HG02588 (cell line): Measurements from ENCODE around the gene IGF2BP2.
"Not testable (repeated sequence)": the region's sequence is repeated elsewhere in the genome, so short reads cannot be mapped to it uniquely, and the experiment has no call there.

Source experiments
- ATAC-seq: cut with Tn5 transposase; IDR thresholded peaks from one replicate; pipeline ENCODE4 v1.9.1; 2021; ENCODE audit warnings: mild to moderate bottlenecking, moderate library complexity; ENCODE audit not compliant: unreplicated experiment

Gene IGF2BP2

DNA sequence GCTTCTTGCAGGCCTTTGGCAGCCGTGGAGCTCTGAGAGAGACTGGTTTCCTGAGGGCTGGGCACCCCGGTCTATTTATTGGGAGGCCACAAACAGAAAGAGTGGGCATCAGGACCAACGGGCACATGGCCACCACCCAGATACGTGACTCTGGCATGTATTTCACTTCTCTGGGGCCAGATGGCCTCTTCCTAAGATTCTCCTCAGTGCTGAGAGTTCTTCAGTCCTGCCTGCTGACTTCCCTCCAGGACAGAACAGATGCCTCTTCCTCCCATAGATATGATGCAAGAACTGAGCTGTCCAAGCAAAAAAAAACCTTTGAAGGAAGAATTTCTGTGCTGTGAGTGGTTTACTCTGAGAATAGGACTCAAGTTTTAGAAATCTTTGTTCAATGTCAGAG lies 107.7 kb downstream of the IGF2BP2 start:
- no peak for ATAC-seq

DNA sequence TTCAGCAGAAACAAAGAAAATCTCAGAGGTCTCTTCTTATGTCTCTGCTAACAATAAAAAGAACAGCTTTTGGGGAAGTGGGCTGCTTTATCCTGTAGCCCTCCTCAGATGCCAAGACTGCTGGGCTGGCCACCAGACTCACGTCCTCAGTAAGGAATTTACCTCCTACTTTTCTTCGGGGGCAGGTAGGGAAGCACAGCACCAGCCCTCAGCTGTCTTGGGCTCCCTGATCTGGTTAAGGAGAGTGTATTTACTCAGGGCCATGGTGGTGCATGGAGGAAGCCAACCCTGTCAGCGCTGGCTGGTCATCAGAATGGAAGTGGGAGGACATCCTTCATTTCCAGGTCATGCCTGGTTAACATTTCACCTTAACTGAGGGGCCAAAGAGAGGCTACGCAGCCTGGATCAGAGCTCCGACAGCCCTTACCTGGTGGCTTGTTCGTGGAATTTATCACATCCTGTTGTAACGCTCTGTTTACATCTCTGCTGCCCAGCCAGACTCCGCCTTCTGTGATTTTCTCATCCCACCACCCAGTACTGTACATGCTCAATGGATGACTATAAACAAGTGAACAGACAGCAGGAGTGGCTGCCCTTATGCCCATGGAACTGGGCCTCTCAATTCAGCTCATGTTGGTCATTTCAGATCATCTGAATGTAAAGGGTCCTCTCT lies 108.3 kb downstream of the IGF2BP2 start:
- ATAC-seq, result no peak

DNA sequence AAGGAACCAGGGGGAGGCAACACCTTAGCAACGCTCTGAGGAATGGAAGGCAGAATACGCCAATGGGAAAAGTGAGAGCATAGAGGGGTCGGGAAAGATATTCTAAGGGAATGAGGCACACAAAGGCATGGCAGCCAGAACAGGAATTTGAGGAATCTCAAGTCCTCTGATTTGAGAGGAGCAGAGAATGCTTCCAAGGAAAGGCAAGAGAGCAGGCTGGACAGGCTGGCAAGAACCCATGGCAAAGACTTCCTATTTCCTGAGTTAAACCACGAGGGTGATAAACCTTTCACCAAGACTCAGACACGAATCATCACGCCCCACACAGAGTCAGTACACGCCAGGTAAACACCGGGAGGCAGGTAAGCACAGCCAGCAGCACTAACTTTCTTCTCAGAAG lies 109.8 kb downstream of the IGF2BP2 start:
- ATAC-seq, result no peak

DNA sequence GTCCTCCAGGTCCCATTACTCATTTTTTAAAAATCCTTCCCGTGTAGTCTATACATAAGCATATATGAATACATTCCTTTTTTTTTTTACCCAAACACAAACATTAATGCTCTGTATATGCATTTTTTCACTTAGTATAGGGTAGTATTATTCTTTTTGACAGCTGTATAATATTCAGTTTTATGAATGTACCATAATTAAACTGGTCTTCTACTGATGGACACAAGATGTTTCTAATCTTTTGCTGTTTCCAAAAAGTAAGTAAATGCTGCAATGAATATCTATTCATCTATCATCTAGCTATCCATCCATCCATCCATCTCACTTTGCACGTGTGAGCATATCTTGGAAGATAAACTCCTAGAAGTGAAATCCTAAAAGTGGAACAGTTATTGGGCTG lies 110.8 kb downstream of the IGF2BP2 start:
- ATAC-seq, result no peak

DNA sequence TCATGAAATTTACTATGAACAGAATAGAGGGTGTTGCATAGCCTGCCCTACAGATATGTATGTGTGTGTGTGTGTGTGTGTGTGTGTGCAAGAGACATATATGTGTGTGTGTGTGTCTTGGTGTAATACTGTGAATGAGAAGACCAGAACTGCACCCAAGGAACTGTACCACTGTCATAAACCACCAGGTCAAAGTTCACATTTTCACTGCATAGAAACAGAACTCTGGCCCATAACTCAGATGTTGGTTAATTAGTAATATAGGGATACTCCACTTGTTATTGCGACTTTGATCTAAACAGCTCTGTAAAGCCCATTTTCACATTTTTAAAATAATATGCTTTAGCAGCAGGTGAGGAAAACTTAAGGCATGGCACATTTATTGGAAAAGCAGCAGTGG lies 111.8 kb downstream of the IGF2BP2 start:
- no peak for ATAC-seq

DNA sequence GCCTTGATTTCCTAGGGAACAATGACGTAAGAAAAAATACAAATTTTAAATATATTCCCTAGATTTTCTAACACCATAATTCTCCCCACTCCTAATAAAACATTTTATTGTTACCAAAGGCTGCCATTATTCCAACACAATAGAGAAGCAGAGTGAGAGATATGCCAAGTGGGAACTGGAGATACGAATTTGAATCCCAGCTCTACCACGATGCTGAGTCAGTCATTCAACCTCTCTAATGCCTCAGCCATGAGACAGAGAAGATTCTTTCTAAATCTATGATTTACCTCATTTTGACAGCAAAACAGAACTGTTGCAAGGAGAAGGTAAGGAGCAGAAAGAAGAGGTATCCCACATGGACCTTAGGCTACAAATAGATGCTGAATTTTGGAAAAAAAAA lies 112.5 kb downstream of the IGF2BP2 start:
- no peak for ATAC-seq

DNA sequence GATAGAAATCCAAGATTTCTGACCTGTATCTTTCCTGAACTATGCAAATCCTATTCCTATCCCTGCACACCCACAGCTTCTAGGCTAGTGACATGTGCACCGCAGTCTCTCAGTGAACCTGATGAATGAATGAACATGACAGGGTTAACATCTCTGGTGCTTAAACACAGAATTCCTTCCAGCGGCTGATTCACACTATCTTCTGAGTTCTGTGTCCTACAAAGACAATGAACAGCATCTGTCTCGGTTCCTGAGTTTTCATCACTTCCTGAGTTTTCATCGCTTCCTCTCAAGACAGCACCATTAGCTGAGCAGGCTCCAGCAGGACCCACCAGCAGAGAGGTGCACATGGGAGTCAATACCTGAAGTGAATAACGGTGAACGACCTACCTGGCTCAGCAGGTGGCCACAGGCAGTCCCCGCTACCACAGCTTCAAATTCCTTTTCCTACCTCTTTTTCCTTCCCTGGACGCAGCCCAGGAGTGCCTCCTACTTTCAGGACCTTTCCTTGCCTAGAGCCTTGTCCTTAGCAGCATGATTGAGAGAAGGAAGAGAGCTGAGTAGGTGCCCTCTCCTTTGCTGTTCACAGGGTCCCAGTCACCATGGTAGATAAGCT lies 113.5 kb downstream of the IGF2BP2 start:
- ATAC-seq, result no peak

DNA sequence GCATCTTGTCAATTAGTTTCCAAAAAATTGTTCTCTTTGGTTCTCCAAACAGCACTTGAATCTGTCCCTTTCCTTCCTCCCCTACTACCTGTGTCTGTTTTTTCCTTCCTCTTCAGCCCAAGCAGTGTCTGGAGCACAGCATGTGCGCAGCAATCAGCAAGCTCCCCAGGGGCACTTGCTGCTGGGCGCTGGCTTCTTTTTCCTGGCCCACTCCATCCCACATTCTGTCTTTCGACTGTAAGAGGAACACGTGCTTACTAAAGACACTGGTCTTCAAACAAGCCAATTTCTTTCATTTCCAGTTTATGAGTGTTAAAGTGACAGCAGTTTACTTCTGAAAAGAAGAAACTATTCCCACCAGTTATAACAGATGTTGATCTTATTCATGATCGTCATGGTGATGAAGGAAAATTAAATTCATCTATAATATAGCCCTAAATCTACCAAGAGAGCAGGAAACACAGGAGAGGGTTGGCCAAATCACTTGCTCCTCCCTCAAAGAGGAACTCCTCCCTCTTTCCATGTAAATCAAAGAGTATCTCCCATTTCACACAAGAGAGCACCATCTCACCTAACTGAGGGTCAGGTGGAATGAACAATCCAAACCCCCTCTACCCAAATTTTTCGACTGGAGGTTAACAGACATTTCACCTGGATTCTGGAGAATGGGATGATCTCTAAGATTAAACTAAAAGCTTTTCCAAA lies 115.4 kb downstream of the IGF2BP2 start:
- ATAC-seq, result no peak

DNA sequence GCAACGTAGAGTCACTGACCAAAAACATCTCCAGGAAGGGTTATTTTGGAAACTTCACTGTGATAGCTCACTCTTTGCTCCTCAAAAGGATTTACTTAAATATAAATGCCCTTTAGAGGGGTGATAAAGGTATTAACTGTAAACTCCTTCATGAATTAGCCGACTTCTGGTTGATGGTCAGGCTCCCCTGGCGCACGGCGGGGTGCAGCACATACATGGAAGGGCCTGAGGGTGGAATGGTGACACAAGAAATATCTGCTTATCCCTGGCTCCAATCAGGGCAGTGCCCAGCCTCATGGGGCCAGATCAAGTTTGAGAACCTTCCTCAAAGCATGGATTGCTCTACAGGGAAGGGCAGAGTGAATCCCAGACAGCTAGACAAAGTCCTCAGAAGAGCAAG lies 116.5 kb downstream of the IGF2BP2 start:
- ATAC-seq, result no peak

DNA sequence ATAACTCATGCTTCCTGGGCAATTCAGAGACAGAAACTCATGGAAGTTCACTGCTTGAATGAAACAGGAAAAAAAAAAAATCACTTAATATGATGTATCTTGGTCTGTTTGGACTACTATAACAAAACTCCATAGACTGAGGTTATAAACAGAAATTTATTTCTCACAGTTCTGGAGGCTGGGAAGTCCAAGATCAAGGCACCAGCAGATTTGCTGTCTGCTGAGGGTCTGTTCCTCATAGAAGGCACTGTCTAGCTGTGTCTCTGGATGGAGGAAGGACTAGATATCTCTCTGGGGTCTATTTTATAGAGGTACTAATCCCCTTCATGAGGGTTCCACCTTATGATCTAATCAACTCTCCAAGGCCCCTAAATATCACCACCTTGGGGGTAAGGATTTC lies 119.3 kb downstream of the IGF2BP2 start:
- ATAC-seq, result no peak

DNA sequence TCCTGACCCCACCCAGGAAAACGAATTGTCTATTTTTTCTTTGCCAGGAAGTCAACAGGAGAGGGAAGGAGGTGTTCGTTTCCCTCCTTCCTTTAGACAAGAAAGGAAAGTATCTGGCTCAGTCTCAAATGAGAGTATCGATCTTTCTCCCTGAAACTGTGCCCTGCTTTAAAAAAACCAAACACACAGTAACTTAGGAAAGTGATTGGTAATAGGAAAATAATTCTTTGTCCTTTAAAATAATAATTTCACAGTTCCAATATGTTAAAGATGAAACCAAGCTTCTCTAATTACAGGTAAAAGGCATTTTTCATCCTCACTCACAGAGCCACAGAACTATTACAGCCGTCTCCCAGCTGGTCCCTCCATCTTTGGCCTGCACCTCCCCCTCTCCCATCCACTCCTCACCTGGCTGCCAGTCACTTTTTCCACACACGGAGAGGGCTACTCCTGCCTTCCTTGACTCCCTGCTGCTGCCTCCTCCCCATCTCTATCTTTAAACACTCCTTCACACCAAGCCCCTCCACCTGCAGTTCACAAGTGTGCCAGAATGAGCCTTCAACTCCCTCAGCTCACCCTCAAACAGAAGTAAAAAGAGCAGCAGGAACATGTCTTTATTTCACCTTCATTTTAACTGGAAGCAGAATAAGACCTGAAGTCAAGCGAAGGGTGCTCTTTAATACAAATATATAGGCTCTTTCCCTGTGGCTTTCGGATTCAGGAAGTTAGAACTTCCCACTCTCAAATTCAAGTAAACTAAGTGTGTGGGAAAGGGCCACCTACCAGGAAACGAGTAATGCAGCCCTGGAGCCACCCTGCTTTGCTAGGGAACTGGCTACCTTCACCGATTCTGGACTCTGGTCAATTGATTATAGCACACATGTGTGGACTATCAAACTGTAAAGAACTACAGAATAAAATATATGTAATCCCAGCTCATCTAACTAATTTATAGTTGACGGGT lies 122.3 kb downstream of the IGF2BP2 start:
- ATAC-seq, result no peak

DNA sequence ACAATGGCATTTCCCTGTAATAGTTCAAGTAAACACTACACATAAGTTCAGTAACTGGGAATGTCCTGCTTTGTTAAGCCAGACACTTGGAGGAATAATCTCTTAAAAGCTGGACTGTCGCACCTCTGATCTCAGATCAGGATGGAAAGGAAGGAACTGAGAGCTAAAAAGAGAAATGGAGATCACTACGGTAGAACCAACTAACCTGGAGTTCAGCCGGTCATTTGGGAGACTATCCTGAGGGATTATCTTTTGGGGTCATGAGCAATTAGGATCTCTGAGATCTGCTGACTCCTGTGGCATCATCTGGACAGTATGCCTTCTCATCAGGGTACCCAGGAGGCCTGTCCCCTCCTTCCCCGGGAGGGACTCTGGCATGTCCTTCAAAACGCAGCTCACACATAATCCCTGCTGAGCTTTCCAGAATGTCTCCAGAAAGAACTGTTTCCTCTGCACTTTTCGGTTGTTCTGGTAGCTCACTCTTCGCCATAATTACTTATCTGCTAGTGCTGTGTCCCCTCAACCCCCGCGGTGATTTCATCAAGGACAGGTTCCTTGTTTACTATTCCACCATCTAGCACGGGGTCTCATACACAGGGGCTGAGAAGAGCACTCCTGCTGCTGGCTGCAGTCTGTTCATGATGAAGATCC lies 123.1 kb downstream of the IGF2BP2 start:
- no peak for ATAC-seq

DNA sequence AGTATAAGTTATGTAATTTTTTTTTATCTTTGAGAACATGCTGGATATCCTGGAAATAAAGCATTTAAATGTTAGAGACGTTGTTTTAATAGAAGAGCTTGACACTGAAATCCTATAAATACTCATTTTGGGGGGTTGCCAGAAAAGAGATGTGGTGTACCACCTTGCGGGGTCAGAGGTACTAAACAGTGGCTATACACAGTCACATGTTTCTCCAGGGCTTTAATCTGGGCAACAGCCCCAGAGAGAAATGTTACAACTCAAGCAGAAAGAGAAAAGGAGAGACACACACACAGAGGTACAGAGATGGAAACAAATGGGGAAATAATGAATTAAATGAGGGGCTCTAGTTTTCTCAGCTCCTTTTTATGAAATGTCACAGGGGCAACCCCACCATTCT lies 124.9 kb downstream of the IGF2BP2 start:
- ATAC-seq, result no peak

DNA sequence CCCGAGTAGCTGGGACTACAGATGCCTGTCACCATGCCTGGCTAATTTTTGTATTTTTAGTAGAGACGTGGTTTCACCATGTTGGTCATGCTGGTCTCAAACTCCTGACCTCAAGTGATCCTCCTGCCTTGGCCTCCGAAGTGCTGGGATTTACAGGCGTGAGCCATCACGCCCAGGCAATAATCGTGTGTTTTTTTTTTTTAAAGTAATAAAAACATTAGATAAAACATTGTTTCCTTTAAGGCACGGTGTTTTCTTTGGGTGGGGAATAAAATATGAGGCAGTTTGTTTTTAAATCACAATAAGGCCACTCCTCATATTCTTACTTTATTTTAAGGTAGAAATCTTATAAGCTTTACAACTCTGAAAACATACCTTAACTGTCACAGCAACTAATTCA lies 127.6 kb downstream of the IGF2BP2 start:
- ATAC-seq, result not testable (repeated sequence)

DNA sequence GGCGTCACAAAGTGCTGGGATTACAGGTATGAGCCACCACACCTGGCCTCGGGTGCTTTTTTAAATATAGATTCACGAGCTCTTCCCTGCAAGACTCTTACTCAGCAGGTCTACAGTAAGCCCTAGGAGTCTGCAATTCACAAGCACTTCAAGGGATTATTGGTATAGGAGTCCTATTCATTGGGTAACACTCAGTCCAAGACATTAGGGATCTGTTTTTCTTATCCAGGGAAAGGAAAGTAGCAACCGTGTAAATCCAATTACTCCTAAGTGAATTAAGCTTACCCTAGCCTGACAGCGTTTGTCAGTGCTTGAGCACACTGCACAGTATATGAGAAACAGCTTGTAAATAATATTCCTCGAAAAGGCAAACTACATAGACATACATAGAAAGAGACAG lies 128.8 kb downstream of the IGF2BP2 start:
- no peak for ATAC-seq

DNA sequence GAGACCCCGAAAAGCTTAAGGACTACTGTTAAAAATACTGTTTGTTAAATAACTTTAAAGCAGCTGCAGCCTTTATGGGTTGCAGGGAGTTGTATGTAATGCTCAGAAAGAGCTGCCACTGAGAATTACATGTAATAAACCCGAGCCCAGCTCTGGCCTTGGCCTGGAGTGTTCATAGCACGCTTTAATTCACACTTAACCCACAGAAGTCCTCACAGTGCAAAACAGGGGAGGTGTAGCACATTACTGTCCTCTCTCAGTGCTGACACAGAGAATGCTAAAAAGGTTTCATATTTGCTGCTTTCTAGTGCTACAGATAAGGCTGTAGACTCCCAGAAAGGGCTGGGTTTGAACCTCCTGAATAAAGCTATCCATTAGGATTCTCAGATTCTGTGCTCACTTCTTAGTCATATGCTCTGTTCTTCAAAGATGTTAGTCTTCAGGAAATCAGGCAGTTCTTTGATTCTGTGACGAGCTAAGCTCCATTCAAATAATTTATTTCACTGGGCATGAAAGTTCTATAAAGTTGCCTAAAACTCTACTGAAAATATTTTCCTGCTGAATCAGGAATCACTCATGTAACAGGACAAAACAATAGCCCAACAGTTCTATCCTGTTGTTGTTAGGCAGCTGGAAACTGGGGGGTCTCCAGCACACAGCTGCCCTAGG lies 130.7 kb downstream of the IGF2BP2 start:
- ATAC-seq, result no peak

DNA sequence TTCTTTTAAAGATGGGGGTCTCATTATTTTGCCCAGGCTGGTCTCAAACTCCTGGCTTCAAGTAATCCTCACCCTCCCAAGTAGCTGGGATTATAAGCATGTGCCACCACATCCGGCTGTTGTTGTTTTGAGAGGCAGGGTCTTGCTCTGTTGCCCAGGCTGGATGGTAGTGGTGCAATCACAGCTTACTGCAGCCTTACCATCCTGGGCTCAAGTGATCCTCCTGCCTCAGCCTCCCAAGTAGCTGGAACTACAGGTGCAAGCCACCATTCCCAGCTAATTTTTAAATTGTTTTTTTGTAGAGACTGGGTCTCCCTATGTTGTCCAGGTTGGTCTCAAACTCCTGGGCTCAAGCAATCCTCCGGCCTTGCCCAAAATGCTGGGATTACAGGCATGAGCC lies 133.2 kb downstream of the IGF2BP2 start:
- ATAC-seq, result no peak

DNA sequence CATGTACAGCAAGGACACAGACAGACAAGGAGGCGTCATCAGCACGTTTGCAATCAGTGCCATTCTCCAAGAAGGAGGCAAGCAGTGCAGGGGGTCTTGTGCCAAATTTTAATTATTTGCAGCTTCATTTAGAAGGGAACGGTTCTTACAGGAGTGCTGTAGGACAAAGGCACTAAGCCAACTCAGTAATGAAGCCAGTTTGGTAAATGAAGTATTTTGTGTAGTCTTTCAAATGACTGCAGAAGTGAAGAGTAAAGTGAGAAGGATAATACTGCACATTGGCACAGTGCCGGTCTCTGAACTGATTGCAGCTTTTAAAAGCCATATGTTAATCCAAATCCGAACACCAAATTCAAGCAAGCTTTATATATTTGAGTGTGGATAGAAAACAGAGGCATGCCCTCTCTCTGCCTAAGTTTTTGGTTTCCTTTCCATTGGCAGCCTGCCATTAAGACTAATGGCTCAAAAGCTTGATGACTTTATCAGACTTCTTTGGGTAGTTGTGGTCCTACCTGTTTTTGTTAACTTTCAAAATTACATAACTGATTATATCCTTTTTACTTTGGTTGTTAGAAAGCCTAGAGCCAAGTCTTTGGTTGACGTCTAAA lies 137.5 kb downstream of the IGF2BP2 start:
- ATAC-seq, result no peak

DNA sequence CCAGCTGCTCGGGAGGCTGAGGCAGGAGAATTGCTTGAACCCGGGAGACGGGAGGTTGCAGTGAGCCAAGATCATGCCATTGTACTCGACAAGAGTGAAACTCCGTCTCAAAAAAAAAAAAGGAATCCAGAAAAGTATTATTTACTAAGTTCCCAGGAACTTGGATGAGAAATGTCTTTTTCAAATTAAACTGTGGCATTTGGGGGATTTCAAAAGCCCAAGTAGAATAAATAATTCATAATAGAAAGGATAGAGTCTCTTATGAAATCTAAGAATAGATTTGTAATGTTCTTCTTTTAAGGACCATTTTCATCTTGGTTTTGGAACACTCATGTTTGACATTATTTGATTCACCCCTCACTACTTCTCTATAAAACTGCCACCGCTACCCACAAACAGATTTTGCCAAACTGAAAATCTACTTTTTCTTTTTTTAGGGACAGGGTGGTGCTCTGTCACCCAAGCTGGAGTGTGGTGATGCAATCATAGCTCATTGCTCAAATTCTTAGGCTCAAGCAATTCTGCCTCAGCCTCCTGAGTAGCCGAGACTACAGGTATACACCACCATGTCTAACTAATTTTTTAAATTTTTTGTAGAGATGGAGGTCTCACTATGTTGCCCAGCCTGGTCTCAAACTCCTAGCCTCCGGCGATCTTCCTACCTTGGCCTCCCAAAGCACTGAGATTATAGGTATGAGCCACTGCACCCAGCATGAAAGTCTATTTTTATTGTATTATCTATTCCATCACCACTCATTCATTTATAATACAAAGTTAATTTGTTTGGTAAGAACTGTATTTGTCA lies 139.4 kb downstream of the IGF2BP2 start:
- ATAC-seq, result no peak
